H9 (cell line): Measurements from ENCODE around the gene NHERF1. TPM values are rescaled to one million over a fixed set of nuclear protein-coding genes. Genes with fewer than 3 reads are reported as not detected.

ENCODE experiments used
- DNase-seq: peaks from one replicate; pipeline ENCODE4 v3.0.0-alpha.2; 2017
- H2AFZ ChIP-seq: one replicate; pipeline ENCODE4 v1.6.1; 2013; ENCODE audit warnings: mild to moderate bottlenecking, low read length, control low read depth, moderate library complexity
- H2AK5ac ChIP-seq: 2 replicates; pipeline ENCODE4 v1.6.1; 2013; ENCODE audit warnings: low read length, control low read depth, mixed read lengths; ENCODE audit not compliant: insufficient read length
- H2BK120ac ChIP-seq: one replicate; pipeline ENCODE4 v1.6.1; 2013; ENCODE audit warnings: low read depth, mild to moderate bottlenecking, low read length, control low read depth, inconsistent platforms; ENCODE audit not compliant: poor library complexity, severe bottlenecking
- H2BK12ac ChIP-seq: 2 replicates; pipeline ENCODE4 v1.6.1; 2013; ENCODE audit warnings: low read length, control low read depth, mixed read lengths, low read depth; ENCODE audit not compliant: insufficient read length
- H2BK15ac ChIP-seq: 2 replicates; pipeline ENCODE4 v1.6.1; 2013; ENCODE audit warnings: low read depth, low read length, control low read depth
- H2BK20ac ChIP-seq: one replicate; pipeline ENCODE4 v1.6.1; 2013; ENCODE audit warnings: low read depth, mild to moderate bottlenecking, low read length, control low read depth, inconsistent platforms; ENCODE audit not compliant: poor library complexity, severe bottlenecking
- H2BK5ac ChIP-seq: 2 replicates; pipeline ENCODE4 v1.6.1; 2013; ENCODE audit warnings: low read length, control low read depth, mixed read lengths; ENCODE audit not compliant: insufficient read length
- H3K14ac ChIP-seq: 2 replicates; pipeline ENCODE4 v1.6.1; 2013; ENCODE audit warnings: low read length, control low read depth; ENCODE audit not compliant: insufficient read depth
- H3K18ac ChIP-seq: 2 replicates; pipeline ENCODE4 v1.6.1; 2013; ENCODE audit warnings: low read depth, mild to moderate bottlenecking, mixed read lengths, low read length, control low read depth; ENCODE audit not compliant: insufficient read length
- H3K23ac ChIP-seq: 2 replicates; pipeline ENCODE4 v1.6.1; 2013; ENCODE audit warnings: low read length, control low read depth, mixed read lengths, low read depth; ENCODE audit not compliant: insufficient read length
- H3K23me2 ChIP-seq: 2 replicates; pipeline ENCODE4 v1.6.1; 2013; ENCODE audit warnings: low read depth, mild to moderate bottlenecking, mixed read lengths, low read length, control low read depth; ENCODE audit not compliant: insufficient read length, poor library complexity, severe bottlenecking
- H3K27ac ChIP-seq: 2 replicates; pipeline ENCODE4 v1.5.1; 2013; ENCODE audit warnings: low read length, control low read depth, mixed read lengths, low read depth; ENCODE audit not compliant: insufficient read length
- H3K27me3 ChIP-seq: 2 replicates; pipeline ENCODE4 v1.6.1; 2013; ENCODE audit warnings: low read length, control low read depth, inconsistent platforms; ENCODE audit not compliant: insufficient read depth
- H3K4ac ChIP-seq: 2 replicates; pipeline ENCODE4 v1.6.1; 2013; ENCODE audit warnings: low read depth, mild to moderate bottlenecking, control low read depth, inconsistent platforms, low read length, moderate library complexity
- H3K4me1 ChIP-seq: 2 replicates; pipeline ENCODE4 v1.6.1; 2013; ENCODE audit warnings: low read length, control low read depth, inconsistent platforms; ENCODE audit not compliant: insufficient read depth
- H3K4me2 ChIP-seq: 2 replicates; pipeline ENCODE4 v1.6.1; 2013; ENCODE audit warnings: low read length, control low read depth, mixed read lengths; ENCODE audit not compliant: insufficient read length, insufficient read depth
- H3K56ac ChIP-seq: 2 replicates; pipeline ENCODE4 v1.6.1; 2013; ENCODE audit warnings: low read depth, mild to moderate bottlenecking, mixed read lengths, low read length, control low read depth; ENCODE audit not compliant: insufficient read length
- H3K79me1 ChIP-seq: 2 replicates; pipeline ENCODE4 v1.6.1; 2013; ENCODE audit warnings: low read depth, mild to moderate bottlenecking, moderate library complexity, low read length, control low read depth, inconsistent platforms; ENCODE audit not compliant: insufficient read depth, poor library complexity, severe bottlenecking
- H3K79me2 ChIP-seq: 2 replicates; pipeline ENCODE4 v1.6.1; 2013; ENCODE audit warnings: low read length, control low read depth, inconsistent platforms; ENCODE audit not compliant: insufficient read depth
- H3K9ac ChIP-seq: 2 replicates; pipeline ENCODE4 v1.6.1; 2013; ENCODE audit warnings: low read length, control low read depth, mixed read lengths; ENCODE audit not compliant: insufficient read length; ENCODE audit errors: extremely low read depth
- H3K9me3 ChIP-seq: one replicate; pipeline ENCODE4 v1.6.1; 2013; ENCODE audit warnings: low read depth, low read length, inconsistent platforms; ENCODE audit not compliant: control insufficient read depth
- H3T11ph ChIP-seq: one replicate; pipeline ENCODE4 v1.6.1; 2013; ENCODE audit warnings: mild to moderate bottlenecking, low read length, control low read depth, inconsistent platforms
- H4K20me1 ChIP-seq: one replicate; pipeline ENCODE4 v1.6.1; 2013; ENCODE audit not compliant: control insufficient read depth, insufficient read length, insufficient read depth
- H4K5ac ChIP-seq: 2 replicates; pipeline ENCODE4 v1.6.1; 2013; ENCODE audit warnings: low read depth, mild to moderate bottlenecking, mixed read lengths, low read length, control low read depth; ENCODE audit not compliant: insufficient read length
- H4K8ac ChIP-seq: replicated peaks from 2 replicates; pipeline ENCODE4 v1.6.1; 2013; ENCODE audit warnings: low read length, control low read depth, mixed read lengths, low read depth; ENCODE audit not compliant: insufficient read length
- H4K91ac ChIP-seq: 2 replicates; pipeline ENCODE4 v1.6.1; 2013; ENCODE audit warnings: low read depth, mild to moderate bottlenecking, moderate library complexity, mixed read lengths, low read length, control low read depth; ENCODE audit not compliant: insufficient read length
- H3K27ac Mint-ChIP-seq, 3 experiments: 2 replicates in 2 of 3; 3 replicates in 1 of 3; pipeline ENCODE4 v1.8.0; 2020 to 2021; ENCODE audit warnings: mixed read lengths in 3 of 3, mild to moderate bottlenecking in 1 of 3, moderate library complexity in 1 of 3
- H3K27me3 Mint-ChIP-seq: 2 replicates; pipeline ENCODE4 v1.8.0; 2021; ENCODE audit warnings: low read depth, mild to moderate bottlenecking, moderate library complexity, mixed read lengths
- H3K36me3 Mint-ChIP-seq, 3 experiments: 2 replicates in 2 of 3; 3 replicates in 1 of 3; pipeline ENCODE4 v1.8.0; 2020 to 2021; ENCODE audit warnings: low read depth in 3 of 3, mixed read lengths in 3 of 3; ENCODE audit not compliant: insufficient read depth in 1 of 3
- H3K4me1 Mint-ChIP-seq, 2 experiments: 2 replicates each; pipeline ENCODE4 v1.8.0; 2020; ENCODE audit warnings: mixed read lengths in 2 of 2
- H3K4me3 Mint-ChIP-seq, 2 experiments: 2 replicates in 1 of 2; 3 replicates in 1 of 2; pipeline ENCODE4 v1.8.0; 2020 to 2021; ENCODE audit warnings: mild to moderate bottlenecking in 2 of 2, mixed read lengths in 2 of 2, moderate library complexity in 1 of 2
- H3K9me3 Mint-ChIP-seq, 2 experiments: 2 replicates in 1 of 2; 3 replicates in 1 of 2; pipeline ENCODE4 v1.8.0; 2020; ENCODE audit warnings: mild to moderate bottlenecking in 2 of 2, mixed read lengths in 2 of 2, moderate library complexity in 1 of 2
- WGBS: extraction: QIAGEN DNeasy Blood & Tissue Kit; methylation state at CpG from one replicate; pipeline ENCODE4 v1.1.7; 2013; ENCODE audit warnings: missing lambda C conversion rate, low lambda C conversion rate, mixed read lengths; ENCODE audit not compliant: insufficient read length; ENCODE audit errors: extremely low coverage; 5-methylcytosine and 5-hydroxymethylcytosine counted together
- total RNA-seq: library from RNA; stranded (reverse); gene quantifications from 2 replicates; pipeline ENCODE4 v1.2.1, GENCODE V29; 2021
- TF ChIP-seq, protein P1 (sequence below): fragments of 200-600 bp; sonication (generic); conservative IDR thresholded peaks from 3 replicates; pipeline ENCODE4 v1.8.0; 2021; ENCODE audit warnings: antibody characterized with exemption, mild to moderate bottlenecking

NHERF1 gene
- total RNA-seq, 1 experiment from 2014 or later: 74.4 TPM

GRCh38 chr17:74807441-74807840, 59.0 kb downstream of the NHERF1 start:
- no peaks in the 10 kb centered on the region for H3K9me3 ChIP-seq
- H3K4me1 ChIP-seq: no peaks in the 10 kb centered on the region
- no peak overlapping the region for H3K14ac ChIP-seq
- H3K4me2 ChIP-seq: no peak overlapping the region
- no peak overlapping the region for H2BK5ac ChIP-seq
- H2BK15ac ChIP-seq: no peak overlapping the region
- no peak overlapping the region for H2AK5ac ChIP-seq
- no CpG with 5 or more reads among the region's 13 CpGs for WGBS
- TF ChIP-seq, protein P1, sequence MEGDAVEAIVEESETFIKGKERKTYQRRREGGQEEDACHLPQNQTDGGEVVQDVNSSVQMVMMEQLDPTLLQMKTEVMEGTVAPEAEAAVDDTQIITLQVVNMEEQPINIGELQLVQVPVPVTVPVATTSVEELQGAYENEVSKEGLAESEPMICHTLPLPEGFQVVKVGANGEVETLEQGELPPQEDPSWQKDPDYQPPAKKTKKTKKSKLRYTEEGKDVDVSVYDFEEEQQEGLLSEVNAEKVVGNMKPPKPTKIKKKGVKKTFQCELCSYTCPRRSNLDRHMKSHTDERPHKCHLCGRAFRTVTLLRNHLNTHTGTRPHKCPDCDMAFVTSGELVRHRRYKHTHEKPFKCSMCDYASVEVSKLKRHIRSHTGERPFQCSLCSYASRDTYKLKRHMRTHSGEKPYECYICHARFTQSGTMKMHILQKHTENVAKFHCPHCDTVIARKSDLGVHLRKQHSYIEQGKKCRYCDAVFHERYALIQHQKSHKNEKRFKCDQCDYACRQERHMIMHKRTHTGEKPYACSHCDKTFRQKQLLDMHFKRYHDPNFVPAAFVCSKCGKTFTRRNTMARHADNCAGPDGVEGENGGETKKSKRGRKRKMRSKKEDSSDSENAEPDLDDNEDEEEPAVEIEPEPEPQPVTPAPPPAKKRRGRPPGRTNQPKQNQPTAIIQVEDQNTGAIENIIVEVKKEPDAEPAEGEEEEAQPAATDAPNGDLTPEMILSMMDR: no peak
- Mint-ChIP-seq H3K27ac (no peak overlapping the region; a peak in 1 of 7 replicates), H3K4me3 (no peak overlapping the region), H3K9me3 (no peaks in the 10 kb centered on the region), H3K27me3 (peaks cover 14% of the 10 kb centered on the region), H3K36me3 (peaks cover 0 to 11% (median 3%) of the 10 kb centered on the region in 3 experiments; a peak in 2 of 7 replicates), H3K4me1 (peaks cover 4 to 5% of the 10 kb centered on the region in 2 experiments; a peak in 2 of 4 replicates)
- H4K8ac ChIP-seq: no peak overlapping the region
- no peak overlapping the region for H2BK120ac ChIP-seq
- no peaks in the 10 kb centered on the region for H3K79me2 ChIP-seq
- H3K23ac ChIP-seq: no peak overlapping the region
- no peak overlapping the region for H2BK20ac ChIP-seq
- H3T11ph ChIP-seq: no peak overlapping the region
- H4K91ac ChIP-seq: no peak overlapping the region
- no peak overlapping the region for H3K56ac ChIP-seq
- no peak overlapping the region for H3K9ac ChIP-seq
- no peak overlapping the region for H4K5ac ChIP-seq
- no peak overlapping the region for H2BK12ac ChIP-seq
- no peak overlapping the region for H2AFZ ChIP-seq
- no peak for DNase-seq
- no peak overlapping the region for H3K27ac ChIP-seq
- no peaks in the 10 kb centered on the region for H3K79me1 ChIP-seq
- no peaks in the 10 kb centered on the region for H3K23me2 ChIP-seq
- H4K20me1 ChIP-seq: no peaks in the 10 kb centered on the region
- no peaks in the 10 kb centered on the region for H3K27me3 ChIP-seq
- H3K18ac ChIP-seq: no peak overlapping the region
- H3K4ac ChIP-seq: no peak overlapping the region
